Muscle layer of colon (tissue), 2 donors: Measurements from ENCODE around the gene AOPEP.

Source experiments
- H3K27ac ChIP-seq: one replicate; pipeline ENCODE4 v1.7.0; 2013; ENCODE audit warnings: low read depth, mild to moderate bottlenecking, low read length, moderate library complexity
- H3K27me3 ChIP-seq, 2 donors: one replicate each; pipeline ENCODE4 v1.7.0; 2013; ENCODE audit warnings: low read length in 2 of 2, mild to moderate bottlenecking in 2 of 2; ENCODE audit not compliant: insufficient read depth in 2 of 2, control insufficient read depth in 1 of 2
- H3K36me3 ChIP-seq: one replicate; pipeline ENCODE4 v1.7.0; 2013; ENCODE audit warnings: mild to moderate bottlenecking, low read length; ENCODE audit not compliant: insufficient read depth
- H3K4me1 ChIP-seq: one replicate; pipeline ENCODE4 v1.7.0; 2013; ENCODE audit warnings: mild to moderate bottlenecking, low read length; ENCODE audit not compliant: insufficient read depth
- H3K4me3 ChIP-seq, 2 donors: one replicate each; pipeline ENCODE4 v1.7.0; 2013; ENCODE audit warnings: low read length in 2 of 2, low read depth in 1 of 2, mild to moderate bottlenecking in 1 of 2, moderate library complexity in 1 of 2
- H3K9ac ChIP-seq: one replicate; pipeline ENCODE4 v1.7.0; 2013; ENCODE audit warnings: low read length
- H3K9me3 ChIP-seq: one replicate; pipeline ENCODE4 v1.7.0; 2013; ENCODE audit warnings: mild to moderate bottlenecking, low read length
- donor health status: abdominal sarcoma.
- donor health status: Adenocarcinoma of cecum.

The AOPEP gene

GRCh38 chr9:94783928-94784327 is 57.4 kb downstream of the AOPEP start:
- peaks cover 8% of the 10 kb centered on the region for H3K4me1 ChIP-seq
- no peaks in the 10 kb centered on the region for H3K9me3 ChIP-seq
- no peak overlapping the region for H3K4me3 ChIP-seq
- H3K36me3 ChIP-seq = no peaks in the 10 kb centered on the region
- H3K9ac ChIP-seq = no peak overlapping the region
- H3K27me3 ChIP-seq = no peaks in the 10 kb centered on the region
- no peak overlapping the region for H3K27ac ChIP-seq

GRCh38 chr9:94785215-94786169 is 59.0 kb downstream of the AOPEP start:
- Histone ChIP-seq H3K9ac (no peak overlapping the region), H3K27me3 (no peaks in the 10 kb centered on the region), H3K4me1 (peaks cover 8% of the 10 kb centered on the region), H3K36me3 (no peaks in the 10 kb centered on the region), H3K9me3 (no peaks in the 10 kb centered on the region), H3K4me3 (no peak overlapping the region), H3K27ac (no peak overlapping the region)

- Histone ChIP-seq H3K4me3 (no peak overlapping the region), H3K36me3 (no peaks in the 10 kb centered on the region), H3K4me1 (peaks cover 8% of the 10 kb centered on the region), H3K9me3 (no peaks in the 10 kb centered on the region), H3K9ac (no peak overlapping the region), H3K27me3 (no peaks in the 10 kb centered on the region), H3K27ac (no peak overlapping the region)
These were observed 60.1 kb downstream of the AOPEP start for GRCh38 chr9:94786586-94786985.

- Histone ChIP-seq H3K9me3 (no peaks in the 10 kb centered on the region), H3K27me3 (no peaks in the 10 kb centered on the region), H3K4me3 (no peak overlapping the region), H3K36me3 (no peaks in the 10 kb centered on the region), H3K4me1 (peaks cover 8% of the 10 kb centered on the region), H3K27ac (no peak overlapping the region), H3K9ac (no peak overlapping the region)
These were observed 60.8 kb downstream of the AOPEP start for GRCh38 chr9:94787266-94787665.

- Histone ChIP-seq H3K9me3 (no peaks in the 10 kb centered on the region), H3K27me3 (no peaks in the 10 kb centered on the region), H3K9ac (no peak overlapping the region), H3K27ac (no peak overlapping the region), H3K4me3 (no peak overlapping the region), H3K36me3 (peaks cover under 1% of the 10 kb centered on the region), H3K4me1 (no peaks in the 10 kb centered on the region)
These were observed 62.1 kb downstream of the AOPEP start for GRCh38 chr9:94788570-94789105.

GRCh38 chr9:94791435-94791834 is 64.9 kb downstream of the AOPEP start:
- H3K27me3 ChIP-seq = no peaks in the 10 kb centered on the region
- no peaks in the 10 kb centered on the region for H3K9me3 ChIP-seq
- H3K4me1 ChIP-seq = no peaks in the 10 kb centered on the region
- no peak overlapping the region for H3K4me3 ChIP-seq
- no peak overlapping the region for H3K9ac ChIP-seq
- peaks cover 7% of the 10 kb centered on the region for H3K36me3 ChIP-seq
- no peak overlapping the region for H3K27ac ChIP-seq

GRCh38 chr9:94792511-94792910 is 66.0 kb downstream of the AOPEP start:
- H3K9ac ChIP-seq = no peak overlapping the region
- H3K27me3 ChIP-seq = no peaks in the 10 kb centered on the region
- H3K9me3 ChIP-seq = no peaks in the 10 kb centered on the region
- no peak overlapping the region for H3K4me3 ChIP-seq
- no peak overlapping the region for H3K27ac ChIP-seq
- H3K4me1 ChIP-seq = no peaks in the 10 kb centered on the region
- peaks cover 7% of the 10 kb centered on the region for H3K36me3 ChIP-seq

GRCh38 chr9:94794476-94795167 is 68.1 kb downstream of the AOPEP start:
- H3K9me3 ChIP-seq = no peaks in the 10 kb centered on the region
- H3K4me3 ChIP-seq = no peak overlapping the region
- H3K9ac ChIP-seq = no peak overlapping the region
- H3K4me1 ChIP-seq = no peaks in the 10 kb centered on the region
- H3K27ac ChIP-seq = no peak overlapping the region
- no peaks in the 10 kb centered on the region for H3K27me3 ChIP-seq
- peaks cover 7% of the 10 kb centered on the region for H3K36me3 ChIP-seq

GRCh38 chr9:94796687-94797086 is 70.2 kb downstream of the AOPEP start:
- H3K27me3 ChIP-seq = no peaks in the 10 kb centered on the region
- no peak overlapping the region for H3K27ac ChIP-seq
- H3K9ac ChIP-seq = no peak overlapping the region
- H3K4me3 ChIP-seq = no peak overlapping the region
- no peaks in the 10 kb centered on the region for H3K4me1 ChIP-seq
- peaks cover 17% of the 10 kb centered on the region for H3K36me3 ChIP-seq
- no peaks in the 10 kb centered on the region for H3K9me3 ChIP-seq

- no peak overlapping the region for H3K27ac ChIP-seq
- no peak overlapping the region for H3K9ac ChIP-seq
- no peaks in the 10 kb centered on the region for H3K4me1 ChIP-seq
- H3K4me3 ChIP-seq = no peak overlapping the region
- no peaks in the 10 kb centered on the region for H3K9me3 ChIP-seq
- peaks cover 17% of the 10 kb centered on the region for H3K36me3 ChIP-seq
- H3K27me3 ChIP-seq = no peaks in the 10 kb centered on the region
These were observed 71.7 kb downstream of the AOPEP start for GRCh38 chr9:94798201-94798600.

GRCh38 chr9:94798708-94799107 is 72.2 kb downstream of the AOPEP start:
- Histone ChIP-seq H3K9me3 (no peaks in the 10 kb centered on the region), H3K27ac (no peak overlapping the region), H3K27me3 (no peaks in the 10 kb centered on the region), H3K4me1 (no peaks in the 10 kb centered on the region), H3K9ac (no peak overlapping the region), H3K4me3 (no peak overlapping the region), H3K36me3 (peaks cover 16% of the 10 kb centered on the region)
